ENCODE measurements around the gene PHLDA2. TPM values are rescaled to one million over a fixed set of nuclear protein-coding genes. Genes with fewer than 3 reads are reported as not detected.

Gene PHLDA2
- total and polyA plus RNA-seq, 2 experiments from 2014 or later, result 3.8 to 16.5 TPM

DNA sequence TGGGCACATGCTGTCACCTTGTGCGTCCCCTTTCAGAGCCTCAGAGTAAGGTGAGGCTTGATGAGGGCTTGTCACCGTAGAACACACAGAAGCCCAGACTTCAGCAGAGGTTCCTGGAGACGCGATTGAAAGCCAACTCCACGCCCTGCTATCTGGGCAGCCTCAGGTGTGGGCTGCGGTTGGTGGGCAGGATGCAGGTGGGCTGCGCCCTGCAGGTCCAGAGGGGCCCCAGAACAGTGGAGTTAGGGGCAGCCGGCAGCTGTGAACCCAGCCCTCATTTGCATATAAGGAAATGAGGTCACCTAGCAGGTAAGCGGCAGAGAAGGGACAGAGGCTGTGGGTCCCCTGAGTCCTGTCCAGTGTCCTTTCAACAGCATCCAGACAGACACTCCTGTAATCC is 15.4 kb downstream of the PHLDA2 start:
- Histone ChIP-seq H2AFZ (no peak overlapping the region), H3F3A (replicated peaks; ENCODE audit: low read depth) (0 out of 2 replicates have a peak, but pooled peaks cover 3% of the 10 kb centered on the region), H3K27me3 (ENCODE audit: insufficient read depth) (no peaks in the 10 kb centered on the region), H3K4me3 (no peak overlapping the region), H3K36me3 (ENCODE audit: insufficient read depth) (no peaks in the 10 kb centered on the region), H3K4me1 (ENCODE audit: insufficient read depth) (no peaks in the 10 kb centered on the region), H3K79me2 (replicated peaks; ENCODE audit: insufficient read depth) (no peaks in the 10 kb centered on the region), H4K20me1 (replicated peaks; ENCODE audit: insufficient read depth) (no peaks in the 10 kb centered on the region), H3K27ac (ENCODE audit: low read depth) (no peak overlapping the region), H3K9me2 (ENCODE audit: insufficient read depth) (no peaks in the 10 kb centered on the region), H3K4me2 (no peak overlapping the region)
- H3K4me1 Mint-ChIP-seq, result peaks cover 17% of the 10 kb centered on the region
- ATAC-seq, result no peak
- no peaks in the 10 kb centered on the region for H3K9me3 Mint-ChIP-seq
- H3K27me3 Mint-ChIP-seq (ENCODE audit: insufficient read depth, low read depth, poor library complexity), result peaks cover 13% of the 10 kb centered on the region
- TF ChIP-seq POLR2AphosphoS5 (IDR thresholded peaks at IDR 0.05; ENCODE audit: low read depth) (no peak), STAT1 (IDR thresholded peaks at IDR 0.05; ENCODE audit: unreplicated experiment) (no peak), ZNF331 (CRISPR knock-in tag; IDR thresholded peaks at IDR 0.05; ENCODE audit: low read depth) (no peak), NANOG (IDR thresholded peaks at IDR 0.05; ENCODE audit: borderline replicate concordance) (no peak), CREB1 (CRISPR knock-in tag; IDR thresholded peaks at IDR 0.05; ENCODE audit: low read depth) (no peak), EZH2phosphoT487 (IDR thresholded peaks at IDR 0.05; ENCODE audit: unreplicated experiment) (no peak), ZNF114 (CRISPR knock-in tag; IDR thresholded peaks at IDR 0.05) (no peak), JUNB (IDR thresholded peaks at IDR 0.05; ENCODE audit: unreplicated experiment) (no peak), EZH2 (IDR thresholded peaks at IDR 0.05; ENCODE audit: low read depth, unreplicated experiment) (no peak)
- TF ChIP-seq, protein P1, sequence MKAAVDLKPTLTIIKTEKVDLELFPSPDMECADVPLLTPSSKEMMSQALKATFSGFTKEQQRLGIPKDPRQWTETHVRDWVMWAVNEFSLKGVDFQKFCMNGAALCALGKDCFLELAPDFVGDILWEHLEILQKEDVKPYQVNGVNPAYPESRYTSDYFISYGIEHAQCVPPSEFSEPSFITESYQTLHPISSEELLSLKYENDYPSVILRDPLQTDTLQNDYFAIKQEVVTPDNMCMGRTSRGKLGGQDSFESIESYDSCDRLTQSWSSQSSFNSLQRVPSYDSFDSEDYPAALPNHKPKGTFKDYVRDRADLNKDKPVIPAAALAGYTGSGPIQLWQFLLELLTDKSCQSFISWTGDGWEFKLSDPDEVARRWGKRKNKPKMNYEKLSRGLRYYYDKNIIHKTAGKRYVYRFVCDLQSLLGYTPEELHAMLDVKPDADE (IDR thresholded peaks at IDR 0.05), result no peak
- TF ChIP-seq, protein P2, sequence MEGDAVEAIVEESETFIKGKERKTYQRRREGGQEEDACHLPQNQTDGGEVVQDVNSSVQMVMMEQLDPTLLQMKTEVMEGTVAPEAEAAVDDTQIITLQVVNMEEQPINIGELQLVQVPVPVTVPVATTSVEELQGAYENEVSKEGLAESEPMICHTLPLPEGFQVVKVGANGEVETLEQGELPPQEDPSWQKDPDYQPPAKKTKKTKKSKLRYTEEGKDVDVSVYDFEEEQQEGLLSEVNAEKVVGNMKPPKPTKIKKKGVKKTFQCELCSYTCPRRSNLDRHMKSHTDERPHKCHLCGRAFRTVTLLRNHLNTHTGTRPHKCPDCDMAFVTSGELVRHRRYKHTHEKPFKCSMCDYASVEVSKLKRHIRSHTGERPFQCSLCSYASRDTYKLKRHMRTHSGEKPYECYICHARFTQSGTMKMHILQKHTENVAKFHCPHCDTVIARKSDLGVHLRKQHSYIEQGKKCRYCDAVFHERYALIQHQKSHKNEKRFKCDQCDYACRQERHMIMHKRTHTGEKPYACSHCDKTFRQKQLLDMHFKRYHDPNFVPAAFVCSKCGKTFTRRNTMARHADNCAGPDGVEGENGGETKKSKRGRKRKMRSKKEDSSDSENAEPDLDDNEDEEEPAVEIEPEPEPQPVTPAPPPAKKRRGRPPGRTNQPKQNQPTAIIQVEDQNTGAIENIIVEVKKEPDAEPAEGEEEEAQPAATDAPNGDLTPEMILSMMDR (conservative IDR thresholded peaks at IDR 0.05; ENCODE audit: low read depth in 2 of 2), result no peak
- TF ChIP-seq, protein P3, sequence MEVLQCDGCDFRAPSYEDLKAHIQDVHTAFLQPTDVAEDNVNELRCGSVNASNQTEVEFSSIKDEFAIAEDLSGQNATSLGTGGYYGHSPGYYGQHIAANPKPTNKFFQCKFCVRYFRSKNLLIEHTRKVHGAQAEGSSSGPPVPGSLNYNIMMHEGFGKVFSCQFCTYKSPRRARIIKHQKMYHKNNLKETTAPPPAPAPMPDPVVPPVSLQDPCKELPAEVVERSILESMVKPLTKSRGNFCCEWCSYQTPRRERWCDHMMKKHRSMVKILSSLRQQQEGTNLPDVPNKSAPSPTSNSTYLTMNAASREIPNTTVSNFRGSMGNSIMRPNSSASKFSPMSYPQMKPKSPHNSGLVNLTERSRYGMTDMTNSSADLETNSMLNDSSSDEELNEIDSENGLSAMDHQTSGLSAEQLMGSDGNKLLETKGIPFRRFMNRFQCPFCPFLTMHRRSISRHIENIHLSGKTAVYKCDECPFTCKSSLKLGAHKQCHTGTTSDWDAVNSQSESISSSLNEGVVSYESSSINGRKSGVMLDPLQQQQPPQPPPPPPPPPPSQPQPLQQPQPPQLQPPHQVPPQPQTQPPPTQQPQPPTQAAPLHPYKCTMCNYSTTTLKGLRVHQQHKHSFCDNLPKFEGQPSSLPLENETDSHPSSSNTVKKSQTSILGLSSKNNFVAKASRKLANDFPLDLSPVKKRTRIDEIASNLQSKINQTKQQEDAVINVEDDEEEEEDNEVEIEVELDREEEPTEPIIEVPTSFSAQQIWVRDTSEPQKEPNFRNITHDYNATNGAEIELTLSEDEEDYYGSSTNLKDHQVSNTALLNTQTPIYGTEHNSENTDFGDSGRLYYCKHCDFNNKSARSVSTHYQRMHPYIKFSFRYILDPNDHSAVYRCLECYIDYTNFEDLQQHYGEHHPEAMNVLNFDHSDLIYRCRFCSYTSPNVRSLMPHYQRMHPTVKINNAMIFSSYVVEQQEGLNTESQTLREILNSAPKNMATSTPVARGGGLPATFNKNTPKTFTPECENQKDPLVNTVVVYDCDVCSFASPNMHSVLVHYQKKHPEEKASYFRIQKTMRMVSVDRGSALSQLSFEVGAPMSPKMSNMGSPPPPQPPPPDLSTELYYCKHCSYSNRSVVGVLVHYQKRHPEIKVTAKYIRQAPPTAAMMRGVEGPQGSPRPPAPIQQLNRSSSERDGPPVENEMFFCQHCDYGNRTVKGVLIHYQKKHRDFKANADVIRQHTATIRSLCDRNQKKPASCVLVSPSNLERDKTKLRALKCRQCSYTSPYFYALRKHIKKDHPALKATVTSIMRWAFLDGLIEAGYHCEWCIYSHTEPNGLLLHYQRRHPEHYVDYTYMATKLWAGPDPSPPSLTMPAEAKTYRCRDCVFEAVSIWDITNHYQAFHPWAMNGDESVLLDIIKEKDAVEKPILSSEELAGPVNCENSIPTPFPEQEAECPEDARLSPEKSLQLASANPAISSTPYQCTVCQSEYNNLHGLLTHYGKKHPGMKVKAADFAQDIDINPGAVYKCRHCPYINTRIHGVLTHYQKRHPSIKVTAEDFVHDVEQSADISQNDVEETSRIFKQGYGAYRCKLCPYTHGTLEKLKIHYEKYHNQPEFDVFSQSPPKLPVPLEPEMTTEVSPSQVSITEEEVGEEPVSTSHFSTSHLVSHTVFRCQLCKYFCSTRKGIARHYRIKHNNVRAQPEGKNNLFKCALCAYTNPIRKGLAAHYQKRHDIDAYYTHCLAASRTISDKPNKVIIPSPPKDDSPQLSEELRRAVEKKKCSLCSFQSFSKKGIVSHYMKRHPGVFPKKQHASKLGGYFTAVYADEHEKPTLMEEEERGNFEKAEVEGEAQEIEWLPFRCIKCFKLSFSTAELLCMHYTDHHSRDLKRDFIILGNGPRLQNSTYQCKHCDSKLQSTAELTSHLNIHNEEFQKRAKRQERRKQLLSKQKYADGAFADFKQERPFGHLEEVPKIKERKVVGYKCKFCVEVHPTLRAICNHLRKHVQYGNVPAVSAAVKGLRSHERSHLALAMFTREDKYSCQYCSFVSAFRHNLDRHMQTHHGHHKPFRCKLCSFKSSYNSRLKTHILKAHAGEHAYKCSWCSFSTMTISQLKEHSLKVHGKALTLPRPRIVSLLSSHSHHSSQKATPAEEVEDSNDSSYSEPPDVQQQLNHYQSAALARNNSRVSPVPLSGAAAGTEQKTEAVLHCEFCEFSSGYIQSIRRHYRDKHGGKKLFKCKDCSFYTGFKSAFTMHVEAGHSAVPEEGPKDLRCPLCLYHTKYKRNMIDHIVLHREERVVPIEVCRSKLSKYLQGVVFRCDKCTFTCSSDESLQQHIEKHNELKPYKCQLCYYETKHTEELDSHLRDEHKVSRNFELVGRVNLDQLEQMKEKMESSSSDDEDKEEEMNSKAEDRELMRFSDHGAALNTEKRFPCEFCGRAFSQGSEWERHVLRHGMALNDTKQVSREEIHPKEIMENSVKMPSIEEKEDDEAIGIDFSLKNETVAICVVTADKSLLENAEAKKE (CRISPR knock-in tag; IDR thresholded peaks at IDR 0.05), result no peak
- TF ChIP-seq, protein P4, sequence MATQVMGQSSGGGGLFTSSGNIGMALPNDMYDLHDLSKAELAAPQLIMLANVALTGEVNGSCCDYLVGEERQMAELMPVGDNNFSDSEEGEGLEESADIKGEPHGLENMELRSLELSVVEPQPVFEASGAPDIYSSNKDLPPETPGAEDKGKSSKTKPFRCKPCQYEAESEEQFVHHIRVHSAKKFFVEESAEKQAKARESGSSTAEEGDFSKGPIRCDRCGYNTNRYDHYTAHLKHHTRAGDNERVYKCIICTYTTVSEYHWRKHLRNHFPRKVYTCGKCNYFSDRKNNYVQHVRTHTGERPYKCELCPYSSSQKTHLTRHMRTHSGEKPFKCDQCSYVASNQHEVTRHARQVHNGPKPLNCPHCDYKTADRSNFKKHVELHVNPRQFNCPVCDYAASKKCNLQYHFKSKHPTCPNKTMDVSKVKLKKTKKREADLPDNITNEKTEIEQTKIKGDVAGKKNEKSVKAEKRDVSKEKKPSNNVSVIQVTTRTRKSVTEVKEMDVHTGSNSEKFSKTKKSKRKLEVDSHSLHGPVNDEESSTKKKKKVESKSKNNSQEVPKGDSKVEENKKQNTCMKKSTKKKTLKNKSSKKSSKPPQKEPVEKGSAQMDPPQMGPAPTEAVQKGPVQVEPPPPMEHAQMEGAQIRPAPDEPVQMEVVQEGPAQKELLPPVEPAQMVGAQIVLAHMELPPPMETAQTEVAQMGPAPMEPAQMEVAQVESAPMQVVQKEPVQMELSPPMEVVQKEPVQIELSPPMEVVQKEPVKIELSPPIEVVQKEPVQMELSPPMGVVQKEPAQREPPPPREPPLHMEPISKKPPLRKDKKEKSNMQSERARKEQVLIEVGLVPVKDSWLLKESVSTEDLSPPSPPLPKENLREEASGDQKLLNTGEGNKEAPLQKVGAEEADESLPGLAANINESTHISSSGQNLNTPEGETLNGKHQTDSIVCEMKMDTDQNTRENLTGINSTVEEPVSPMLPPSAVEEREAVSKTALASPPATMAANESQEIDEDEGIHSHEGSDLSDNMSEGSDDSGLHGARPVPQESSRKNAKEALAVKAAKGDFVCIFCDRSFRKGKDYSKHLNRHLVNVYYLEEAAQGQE (IDR thresholded peaks at IDR 0.05; ENCODE audit: unreplicated experiment), result no peak
- H3K27ac Mint-ChIP-seq, result no peak overlapping the region
- DNase-seq (ENCODE audit: low spot score), result no peak
- H3K4me3 Mint-ChIP-seq, result no peak overlapping the region
- H3K36me3 Mint-ChIP-seq (ENCODE audit: low read depth), result no peaks in the 10 kb centered on the region
